ENCODE data around the gene GCA.

GCA gene, protein sequence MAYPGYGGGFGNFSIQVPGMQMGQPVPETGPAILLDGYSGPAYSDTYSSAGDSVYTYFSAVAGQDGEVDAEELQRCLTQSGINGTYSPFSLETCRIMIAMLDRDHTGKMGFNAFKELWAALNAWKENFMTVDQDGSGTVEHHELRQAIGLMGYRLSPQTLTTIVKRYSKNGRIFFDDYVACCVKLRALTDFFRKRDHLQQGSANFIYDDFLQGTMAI

DNA sequence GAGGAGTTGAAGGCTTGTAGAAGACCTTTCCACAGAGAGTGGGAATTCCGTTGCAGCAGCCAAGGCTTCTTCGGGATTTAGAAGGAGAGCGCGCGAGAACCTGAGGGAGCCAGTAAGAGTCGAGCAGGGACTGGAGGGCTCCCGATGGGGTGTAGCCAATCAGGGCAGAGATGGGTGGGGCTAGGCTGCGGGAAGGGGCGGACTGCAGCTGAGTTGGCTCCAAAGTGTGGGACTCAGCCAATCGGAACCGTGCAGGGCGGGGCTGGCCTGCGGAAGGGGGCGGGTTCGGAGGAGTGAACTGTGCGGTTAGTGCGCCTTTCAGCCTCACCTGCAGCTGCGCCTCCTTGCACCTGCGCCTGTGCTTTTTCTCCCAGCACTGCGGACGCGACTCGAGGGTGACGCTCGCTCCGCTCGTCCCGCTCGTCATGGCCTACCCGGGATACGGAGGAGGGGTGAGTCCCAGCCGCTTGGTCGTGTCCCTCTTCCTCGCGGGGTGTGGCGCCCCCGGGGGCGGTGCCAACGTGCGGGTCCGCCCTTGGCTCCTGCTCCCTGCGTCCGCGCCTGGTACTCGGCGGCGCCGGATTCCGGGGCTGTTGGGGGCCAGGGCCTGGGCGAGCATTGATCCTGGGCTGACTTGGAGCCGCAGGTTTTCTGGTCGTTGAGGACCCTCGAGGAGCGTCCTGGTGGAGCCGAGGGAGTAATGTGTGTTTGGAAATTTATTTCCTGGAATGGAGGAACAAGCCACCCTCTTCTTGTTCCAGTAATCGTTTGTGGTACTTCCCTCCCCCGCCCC is at the start of gene GCA:
GCA (plus strand) TSS at position 309 of the 793 bp plus-strand sequence; CDS start at position 426, 117 bp downstream.
- DNase-seq = peak; percentile 96

DNA sequence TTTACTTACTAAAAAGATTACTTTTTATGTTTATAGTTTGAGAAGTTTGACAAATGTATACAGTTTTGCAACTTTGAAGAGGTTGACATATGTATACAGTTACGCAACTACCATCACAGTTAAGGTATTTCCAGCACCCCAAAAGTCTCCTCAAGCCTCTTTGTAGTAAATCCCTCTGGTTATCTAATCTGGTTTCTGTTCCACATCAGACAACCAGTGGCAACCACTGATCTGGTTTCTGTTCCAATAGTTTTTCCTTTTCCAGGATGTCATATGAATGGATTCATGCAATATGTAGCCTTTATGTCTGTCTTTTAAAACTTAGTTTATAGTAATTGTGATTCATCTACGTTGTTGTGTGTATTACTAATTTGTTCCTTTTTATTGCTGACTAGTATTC is 48.9 kb upstream of the GCA start:
- DNase-seq = no peak

DNA sequence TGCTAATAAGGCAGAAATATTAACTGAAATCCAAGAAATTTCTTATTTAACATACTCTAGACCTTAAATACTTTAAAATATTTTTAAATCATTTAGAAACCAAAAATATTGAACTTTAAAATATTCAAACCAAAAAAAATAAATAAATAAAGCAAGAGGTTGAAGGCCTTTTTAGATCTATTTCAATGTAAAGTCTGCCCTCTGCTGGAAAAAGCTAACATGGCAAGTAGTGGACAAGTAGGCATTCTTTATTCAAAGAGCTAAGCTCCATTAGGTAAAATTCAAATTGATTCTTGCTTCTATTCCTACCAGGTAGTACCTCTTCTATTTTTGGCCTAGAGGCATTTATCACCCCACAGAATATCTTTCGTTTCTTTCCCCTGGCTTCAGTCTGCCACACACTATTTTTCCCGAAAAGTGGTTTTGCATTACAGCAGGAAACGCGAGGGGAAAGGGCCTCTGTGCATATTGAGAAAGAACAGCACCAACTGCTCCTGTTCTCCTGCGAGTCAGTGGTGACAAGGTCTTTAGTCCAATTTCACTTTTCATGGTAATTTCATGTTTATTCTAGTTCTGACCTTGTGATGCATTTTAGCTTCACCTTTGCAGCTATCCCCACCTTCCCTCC is 45.9 kb upstream of the GCA start:
- peak; percentile 77 for DNase-seq

DNA sequence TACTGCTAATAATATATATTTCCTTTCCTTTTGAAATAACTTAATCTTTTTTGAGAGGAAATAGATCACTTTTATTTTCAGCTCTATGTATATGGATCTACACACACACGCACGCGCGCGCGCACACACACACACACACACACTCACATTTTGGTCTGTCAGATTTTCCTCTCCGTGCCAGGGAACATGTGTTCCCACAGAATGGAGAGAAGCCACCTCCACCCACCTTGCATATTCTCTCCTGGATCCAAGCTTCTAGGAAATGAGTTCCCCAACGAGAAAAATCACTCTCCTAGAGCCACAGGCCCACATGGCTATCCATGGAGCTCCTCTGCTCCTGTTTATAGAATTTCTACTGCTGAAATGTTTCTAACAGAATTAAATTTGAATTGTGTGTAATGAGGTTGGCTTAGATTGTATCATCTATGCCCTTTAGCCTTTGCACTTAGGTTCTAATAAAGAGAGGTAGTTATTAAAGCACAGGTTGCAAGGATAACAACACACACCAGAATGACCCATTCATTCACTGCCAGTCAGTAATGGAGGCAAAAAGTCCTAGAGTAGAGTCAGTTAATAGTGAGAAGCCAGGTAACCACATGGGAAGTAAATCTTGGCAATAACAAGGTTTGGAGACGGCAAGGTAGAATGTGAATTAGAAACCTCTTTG is 45.1 kb upstream of the GCA start:
- no peak for DNase-seq

DNA sequence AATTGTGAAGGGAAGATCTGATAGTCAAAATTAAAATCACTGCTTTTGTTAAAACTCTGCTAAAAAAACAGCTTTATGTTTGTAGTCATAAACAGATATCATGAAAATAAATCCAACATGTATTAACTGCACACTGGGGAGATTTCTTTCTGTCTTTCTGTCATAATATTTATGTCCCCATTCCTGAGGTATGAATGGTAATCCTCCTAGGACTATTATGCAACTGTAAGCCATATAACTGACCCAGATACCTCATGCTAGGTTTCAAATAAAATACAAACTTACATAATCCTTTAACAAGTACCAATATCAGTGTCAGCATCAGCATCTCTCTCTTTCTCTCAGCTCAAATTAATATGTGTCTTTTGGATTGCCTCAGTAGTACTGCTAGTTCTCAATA is 43.7 kb upstream of the GCA start:
- DNase-seq = no peak

DNA sequence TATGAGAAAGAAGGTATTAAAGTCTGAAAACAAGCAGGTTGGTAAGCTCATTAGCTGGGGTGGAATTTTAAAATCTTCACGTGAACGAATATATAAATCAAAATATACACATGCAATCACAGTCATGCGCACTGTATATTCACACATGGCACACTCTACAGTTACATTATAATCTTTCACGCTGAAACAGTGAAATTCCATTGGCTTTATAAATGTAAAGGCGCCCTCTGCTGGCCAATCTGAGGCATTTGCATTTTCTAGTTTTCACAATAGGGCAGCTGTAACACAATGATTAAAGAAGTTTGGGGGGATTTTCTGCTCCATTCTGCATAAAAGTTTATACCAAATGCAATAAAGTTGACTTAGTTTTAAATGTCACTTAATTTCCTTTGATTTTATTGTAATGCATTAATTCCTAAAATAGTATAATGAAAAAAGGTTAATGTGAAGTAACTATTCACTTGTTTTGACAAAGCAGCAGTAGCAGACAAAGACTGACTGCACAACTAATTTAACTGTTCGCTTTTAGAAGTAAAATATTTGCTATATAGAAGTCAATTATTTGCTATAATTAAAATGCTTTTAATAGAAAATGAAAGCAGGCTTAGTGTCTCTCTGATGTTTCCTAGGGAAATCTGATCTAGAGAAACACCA is 42.7 kb upstream of the GCA start:
- peak; percentile 47 for DNase-seq

DNA sequence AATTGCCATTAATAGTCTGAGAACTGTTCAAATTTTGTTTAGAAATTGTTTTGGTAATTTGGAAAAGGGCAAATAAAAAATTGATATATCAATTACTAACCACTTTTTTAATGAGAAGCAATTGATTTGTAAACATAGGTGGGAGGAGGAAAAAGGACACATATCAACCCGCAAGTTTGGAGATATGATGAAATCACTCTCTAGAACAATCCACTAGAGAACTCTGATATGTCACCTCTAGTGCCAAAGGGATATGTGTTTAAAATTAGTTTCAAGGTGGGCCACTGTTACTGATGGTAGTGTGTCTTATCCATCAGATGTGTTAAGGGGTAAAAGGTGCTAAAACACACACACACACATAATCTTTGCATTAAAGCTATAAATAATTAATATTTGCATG is 42.1 kb upstream of the GCA start:
- DNase-seq = no peak

DNA sequence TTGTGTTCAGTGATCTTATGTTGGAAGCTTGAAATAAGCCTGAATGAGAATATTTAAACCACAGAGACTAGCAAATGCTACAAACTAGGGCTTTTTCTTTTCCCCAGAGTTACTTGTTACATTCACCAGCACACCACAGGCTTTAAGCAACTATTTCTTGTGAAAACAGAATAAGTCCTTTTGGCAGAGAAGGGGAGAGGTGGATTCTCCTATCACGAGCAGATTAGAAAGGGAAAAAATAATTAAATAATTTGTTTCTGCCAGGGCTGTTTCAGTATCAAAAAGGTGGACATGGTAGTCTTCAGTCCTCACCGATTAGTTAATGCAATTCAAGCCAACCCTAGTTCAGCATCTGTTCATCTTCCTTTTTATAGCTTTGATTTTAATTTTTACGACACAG is 38.0 kb upstream of the GCA start:
- no peak for DNase-seq

DNA sequence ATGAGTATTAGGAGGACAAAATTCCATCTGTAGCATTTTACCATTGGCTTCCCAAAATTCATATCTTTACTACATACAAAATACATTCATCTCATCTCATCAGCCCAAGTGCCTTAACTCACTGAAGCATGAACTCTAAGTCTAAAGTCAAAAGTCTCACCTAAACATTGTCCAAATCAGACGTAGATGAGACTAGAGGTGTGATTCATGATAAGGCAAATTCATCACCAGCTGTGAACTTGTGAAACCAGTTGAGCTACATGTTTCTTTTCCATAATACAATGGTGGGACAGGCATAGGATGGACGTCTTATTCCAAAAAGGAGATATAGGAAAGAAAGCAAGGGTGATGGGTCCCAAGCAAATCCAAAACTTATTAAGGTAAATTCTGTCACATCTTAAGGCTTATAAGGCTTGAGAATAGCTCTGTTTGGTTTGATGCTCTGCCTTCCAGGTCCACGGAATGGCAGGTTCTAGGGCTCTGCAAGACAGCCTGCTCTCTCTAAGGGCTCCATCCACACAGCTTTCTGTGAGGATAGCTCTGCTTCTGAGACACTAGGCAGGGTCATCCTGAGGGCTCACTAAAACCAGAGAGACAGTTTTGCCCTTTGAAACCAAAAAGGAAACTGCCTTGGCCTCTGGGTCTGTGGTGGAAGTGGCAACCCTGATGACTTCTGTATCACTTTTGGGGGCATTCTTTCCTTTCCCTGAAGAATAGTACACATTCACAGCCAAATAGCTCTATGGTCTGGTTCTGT is 35.0 kb upstream of the GCA start:
- no peak for DNase-seq

DNA sequence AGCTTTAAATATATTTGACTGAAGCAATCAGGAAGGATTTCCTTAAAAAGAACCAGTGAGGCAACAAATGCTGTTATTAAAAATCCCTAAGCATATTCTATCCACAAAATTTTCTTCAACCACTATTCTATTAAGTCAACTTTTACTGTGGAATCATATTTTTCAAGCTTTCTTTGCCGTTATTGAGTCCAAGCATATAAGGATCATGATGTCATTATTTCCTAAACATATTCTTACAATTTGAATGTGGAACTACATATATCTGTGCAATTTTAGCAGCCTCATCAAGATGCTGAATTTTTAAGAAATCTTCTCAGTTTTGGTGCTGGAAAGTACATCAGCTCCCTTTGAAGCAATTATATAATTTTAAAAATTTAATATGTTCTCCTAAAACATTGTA is 31.1 kb upstream of the GCA start:
- no peak for DNase-seq

DNA sequence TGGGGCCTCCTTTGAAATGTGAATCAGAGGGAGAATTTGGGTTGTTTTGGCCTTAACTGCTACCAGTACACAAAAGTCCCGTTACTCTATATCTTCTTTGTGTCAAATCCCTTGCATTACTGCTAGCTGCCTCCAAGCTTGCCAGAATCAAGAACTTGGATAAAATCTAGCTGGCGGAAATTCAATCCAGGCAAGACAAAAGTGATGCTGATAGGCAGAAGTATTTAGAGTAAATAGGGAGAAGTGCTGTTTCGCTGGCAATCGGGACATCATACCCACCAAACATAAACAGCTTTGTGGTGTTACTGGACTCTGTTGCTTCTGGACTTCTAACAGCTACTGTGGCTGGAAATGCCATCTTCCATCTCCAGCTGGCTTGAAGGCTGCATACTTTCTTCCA is 28.0 kb upstream of the GCA start:
- no peak for DNase-seq

DNA sequence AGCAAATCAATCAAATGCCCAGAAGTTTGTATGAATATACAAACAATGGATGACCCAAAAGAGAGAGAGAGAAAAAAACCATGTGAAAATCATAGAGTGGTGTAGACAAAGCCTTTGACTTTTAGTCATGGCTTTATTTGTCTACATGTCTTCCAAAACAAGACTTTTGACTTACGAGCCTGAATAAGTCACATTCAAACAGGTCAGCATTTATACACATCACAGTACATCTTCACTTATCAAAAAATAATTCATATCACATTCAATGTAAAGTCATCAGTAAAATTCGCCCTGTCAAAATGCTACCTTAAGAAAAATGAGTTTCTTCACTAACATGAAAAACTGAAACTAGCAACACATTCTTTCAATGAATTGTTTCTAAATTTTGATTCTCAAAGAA is 27.3 kb upstream of the GCA start:
- no peak for DNase-seq

DNA sequence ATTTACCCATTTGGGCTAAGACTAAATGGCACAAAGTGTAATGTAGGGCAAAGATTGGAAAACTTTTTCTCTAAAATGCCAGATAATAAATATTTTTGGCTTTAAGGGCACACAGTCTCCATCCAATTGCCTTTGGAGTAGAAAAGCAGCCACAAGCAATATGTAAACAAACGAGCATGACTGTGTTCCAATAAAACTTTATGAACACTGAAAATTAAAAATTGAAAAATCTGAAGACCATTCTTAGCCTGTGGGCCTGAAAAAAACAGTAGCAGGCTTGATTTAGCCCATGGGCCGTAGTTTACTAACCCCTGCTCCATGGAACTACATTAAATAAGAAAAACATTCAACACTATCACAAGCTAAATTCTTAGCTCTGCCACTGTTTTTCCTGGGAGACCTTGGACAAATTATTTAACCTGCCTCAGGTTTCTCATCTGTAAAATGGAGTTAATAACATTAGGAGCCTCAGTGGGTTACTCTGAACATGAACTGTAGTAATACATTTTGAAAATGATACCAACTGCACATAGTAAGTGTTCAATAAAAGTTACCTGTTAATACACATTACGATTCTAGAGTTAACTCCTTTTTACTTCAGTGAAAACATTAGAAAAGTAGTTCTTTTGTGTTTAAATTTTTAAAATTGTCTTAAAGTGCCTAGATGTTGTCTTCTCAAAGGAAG is 26.7 kb upstream of the GCA start:
- DNase-seq = no peak

DNA sequence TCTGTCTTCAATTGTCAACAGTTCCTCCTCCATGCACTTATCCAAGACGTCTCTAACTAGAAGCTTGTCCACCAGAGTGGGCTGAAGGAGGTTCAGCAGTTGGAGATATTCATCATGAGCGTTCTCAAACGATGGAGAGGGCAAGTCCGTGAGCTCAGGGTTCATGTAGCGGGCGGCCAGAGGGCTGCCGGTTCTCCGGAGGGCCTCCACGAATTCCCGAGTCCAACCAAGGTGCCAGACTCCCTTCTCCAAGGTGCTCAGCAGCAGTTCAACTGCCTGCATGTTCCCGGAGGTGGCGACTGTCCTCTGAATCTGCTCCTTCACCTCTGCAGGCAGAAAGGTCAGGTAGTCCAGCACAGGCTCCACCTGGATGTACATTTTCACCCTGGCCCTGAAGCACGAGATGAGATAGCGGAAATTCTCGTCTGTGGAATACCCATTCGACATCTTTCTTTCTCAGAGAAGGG is 26.0 kb upstream of the GCA start:
- DNase-seq = peak; percentile 29

DNA sequence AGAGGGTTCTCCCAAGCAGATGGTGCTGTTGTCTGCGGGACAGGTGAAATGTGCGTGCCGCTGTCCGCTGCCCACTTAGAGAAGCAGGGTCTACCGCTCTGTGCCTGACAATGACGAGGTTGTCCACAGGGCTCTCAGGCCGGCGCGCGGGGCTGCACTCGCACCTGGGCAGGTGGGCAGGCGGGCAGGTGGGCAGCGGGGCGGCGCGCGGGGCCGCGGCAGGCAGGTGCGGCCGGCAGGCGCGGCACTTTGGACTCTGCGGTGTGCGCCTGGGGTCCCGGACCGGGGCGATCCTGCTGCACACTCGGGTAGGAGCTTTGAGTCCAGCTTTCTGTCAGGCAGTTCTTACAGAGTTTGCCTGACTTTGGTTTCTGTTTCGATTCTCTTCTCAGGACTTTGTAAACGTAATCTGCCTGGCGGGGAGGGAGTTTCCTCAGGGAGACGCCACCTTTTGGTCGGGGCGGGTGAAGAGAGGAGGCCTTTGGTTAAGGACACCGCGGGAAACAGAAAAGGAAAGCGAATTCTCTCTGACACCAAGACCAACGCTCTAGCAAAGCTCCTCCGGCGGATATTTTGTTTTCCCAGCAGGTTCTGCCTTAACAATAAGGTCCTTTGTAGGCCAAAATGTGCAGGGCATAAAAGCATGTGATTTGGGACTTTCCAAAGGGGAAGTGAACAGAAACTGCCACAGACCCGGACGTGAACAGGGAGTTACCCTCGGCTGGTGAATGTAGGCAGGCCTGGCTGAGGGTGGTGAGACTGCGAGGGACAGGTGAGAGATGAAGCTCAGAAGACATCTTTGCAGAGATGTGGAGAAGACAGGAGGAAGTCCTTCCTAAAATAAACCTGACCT is 25.4 kb upstream of the GCA start, which contains the start of gene IFIH1:
IFIH1 (minus strand) TSS at position 357 of the 853 bp plus-strand sequence. CDS start 377 bp downstream, outside the sequence.
- peak; percentile 88 for DNase-seq

DNA sequence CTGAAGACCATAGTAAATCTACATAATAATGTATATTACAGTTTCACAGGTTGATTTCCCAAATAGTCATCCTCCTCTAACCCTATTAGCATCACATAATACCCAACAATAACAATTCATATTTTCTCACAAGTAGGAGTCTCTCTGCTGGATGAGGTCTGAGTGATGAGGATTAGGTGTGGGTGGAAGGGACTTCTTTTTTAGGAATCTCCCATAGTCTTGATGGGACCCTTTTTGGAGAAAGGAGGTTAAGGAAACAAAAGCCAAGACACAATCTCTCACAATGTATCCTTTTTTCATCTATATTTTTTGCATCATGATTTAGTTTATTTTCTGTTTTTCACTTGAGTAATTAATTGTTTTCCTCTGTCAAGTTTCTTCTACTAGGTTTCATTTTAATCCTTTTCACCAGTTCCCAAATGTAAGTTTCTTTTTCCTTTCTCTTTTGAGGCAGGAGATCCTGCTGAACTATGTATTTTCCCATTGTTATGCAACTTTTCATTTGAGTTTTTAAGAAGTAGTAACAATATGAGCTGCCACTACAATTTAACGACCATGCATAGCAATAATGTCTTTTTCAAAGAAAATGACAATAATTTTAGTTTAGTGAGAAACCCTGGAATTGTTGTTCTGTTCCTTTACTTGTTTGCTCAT is 22.9 kb upstream of the GCA start:
- DNase-seq = no peak

DNA sequence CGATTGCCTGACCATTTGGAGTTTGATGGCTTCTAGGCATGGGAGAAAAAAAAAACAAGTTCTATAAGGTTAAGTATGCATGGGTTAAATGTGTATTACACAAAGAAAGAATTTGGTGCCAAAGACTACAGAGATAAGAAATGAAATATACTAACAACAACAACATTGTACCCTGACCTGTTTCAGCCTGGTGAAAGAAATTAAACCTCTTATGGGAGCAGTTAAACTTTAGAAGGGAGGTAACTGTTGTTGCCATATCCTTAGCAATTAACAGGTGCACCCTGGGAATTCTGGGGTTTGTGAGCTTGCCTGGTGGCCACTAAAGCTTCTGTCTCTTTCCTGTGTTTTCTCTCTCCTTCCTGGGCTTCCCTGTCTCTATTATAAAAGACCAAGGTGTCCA is 19.0 kb upstream of the GCA start:
- DNase-seq = no peak

DNA sequence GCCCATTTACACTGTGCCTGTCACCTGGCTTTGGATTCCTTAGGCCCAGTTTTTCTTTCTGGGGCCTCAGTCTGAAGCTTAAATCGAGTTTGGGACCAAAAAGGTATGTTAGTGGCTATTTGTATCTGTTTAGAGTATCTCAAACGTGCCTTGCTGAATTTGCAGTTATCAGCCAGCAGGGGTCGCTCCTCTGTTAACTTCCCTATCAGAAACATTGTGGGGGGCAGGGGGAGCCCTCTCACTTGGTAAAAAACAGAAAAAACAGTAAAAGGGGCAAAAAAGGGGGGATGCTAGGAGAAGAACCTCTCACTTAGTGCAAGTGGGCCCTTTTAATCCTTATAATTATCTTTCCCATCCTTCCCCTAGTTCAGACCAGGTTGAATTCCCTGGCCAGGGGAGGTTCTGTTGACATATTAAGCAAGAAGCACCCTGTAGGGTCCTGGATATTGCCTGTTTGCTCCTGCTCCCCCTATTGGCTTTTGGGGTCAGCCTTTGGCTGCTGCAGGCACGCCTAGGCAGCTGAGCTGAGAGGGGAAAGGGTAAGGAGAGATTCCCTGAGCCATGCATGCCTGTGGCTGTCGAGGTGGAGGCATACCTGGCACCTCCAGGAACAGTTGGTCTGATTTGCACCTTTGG is 16.7 kb upstream of the GCA start:
- DNase-seq = no peak

DNA sequence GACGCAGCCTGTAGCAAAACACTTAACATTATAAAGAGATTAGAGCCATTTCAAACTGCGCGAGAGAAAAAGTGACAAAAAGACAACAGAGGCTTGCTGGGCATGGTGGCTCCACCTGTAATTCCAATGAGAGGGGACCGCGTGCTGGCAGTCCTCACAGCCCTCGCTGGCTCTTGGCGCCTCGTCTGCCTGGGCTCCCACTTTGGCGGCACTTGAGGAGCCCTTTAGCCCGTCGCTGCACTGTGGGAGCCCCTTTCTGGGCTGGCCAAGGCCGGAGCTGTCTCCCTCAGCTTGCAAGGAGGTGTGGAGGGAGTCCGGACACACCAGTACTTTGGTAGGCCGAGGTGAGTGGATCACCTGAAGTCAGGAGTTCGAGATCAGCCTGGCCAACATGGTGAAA is 16.1 kb upstream of the GCA start:
- no peak for DNase-seq

Measured in activated CD4-positive, alpha-beta T cell treated with anti-CD3 and anti-CD28 coated beads, Interleukin-2, amount 50 U/mL, for 16 hours (primary cell).